ENCODE data around the gene EGFL8. TPM values are rescaled to one million over a fixed set of nuclear protein-coding genes. Genes with fewer than 3 reads are reported as not detected.

Gene EGFL8
- total and polyA plus RNA-seq, 9 of the 15 experiments (the other 6 are each of a cell fraction or from before 2014, with no cell fraction given) = 2.2 to 47.4 (median 14.2) TPM

- ChIA-PET CTCF (ENCODE audit: low intra/inter-chr PET ratio) (interaction anchor here (0.7 kb wide), 1 partner anchor 54 kb away, joined by 3 read pairs; no protein-coding TSS in a partner anchor), POLR2A (interaction anchor here (0.6 to 4.6 kb wide), 4 partner anchors 9 to 292 kb away, joined by 3 to 25 read pairs (median 6); partner anchors contain the start of genes FKBPL and TNXB)
- FAIRE-seq (no peak), ATAC-seq (no peak), DNase-seq (ENCODE audit: extremely low read depth in 1 of 4, low spot score in 3 of 4) (no peak)
- Histone ChIP-seq H4K20me1 (replicated peaks; ENCODE audit: control insufficient read depth, insufficient read depth, low read length) (no peaks in the 10 kb centered on the region), H3K4me2 (ENCODE audit: insufficient read depth, low read length) (no peak overlapping the region), H3K27me3 (ENCODE audit: control insufficient read depth in 2 of 2, insufficient read depth in 2 of 2, low read length in 2 of 2) (no peaks in the 10 kb centered on the region), H3K9me3 (replicated peaks; ENCODE audit: control insufficient read depth, insufficient read depth, low read depth, low read length) (no peaks in the 10 kb centered on the region), H3K9me1 (ENCODE audit: control insufficient read depth, insufficient read depth, low read length) (peaks cover 3% of the 10 kb centered on the region), H3K79me2 (ENCODE audit: control insufficient read depth, insufficient read depth, low read length) (no peaks in the 10 kb centered on the region), H3K9ac (ENCODE audit: insufficient read depth in 1 of 2, low read depth in 2 of 2, low read length in 2 of 2) (peak overlapping the region in 1 of 2 experiments; percentile 47; a peak in 1 of 4 replicates), H3K4me1 (replicated peaks in 1 of 2; ENCODE audit: control insufficient read depth in 2 of 2, insufficient read depth in 2 of 2, low read length in 2 of 2) (peaks cover 6 to 7% of the 10 kb centered on the region in 2 experiments; a peak in 4 of 5 replicates), H3K4me3 (no peak overlapping the region), H3K27ac (ENCODE audit: extremely low read depth, low read depth, low read length) (no peak overlapping the region), H2AFZ (ENCODE audit: low read depth, low read length) (no peak overlapping the region), H3K36me3 (ENCODE audit: control insufficient read depth, insufficient read depth, low read length) (peaks cover 85% of the 10 kb centered on the region)
- 92% methylated on average over 12 of the region's 12 CpGs for WGBS (ENCODE audit: insufficient coverage, low coverage, missing lambda C conversion rate)
- intact Hi-C loops (cut with micrococcal nuclease) = no loop called here
- in situ Hi-C loops (cut with MboI) = no loop called here
- TF ChIP-seq DDX20 (tag; IDR thresholded peaks at IDR 0.05; ENCODE audit: low read depth) (no peak), WHSC1 (IDR thresholded peaks at IDR 0.05; ENCODE audit: low read length) (no peak), GATAD2A (IDR thresholded peaks at IDR 0.05) (no peak), E2F6 (IDR thresholded peaks at IDR 0.05; ENCODE audit: borderline replicate concordance in 1 of 2, extremely low read depth in 1 of 2, insufficient read depth in 1 of 2, insufficient read length in 1 of 2, low read depth in 1 of 2, low read length in 1 of 2, poor library complexity in 1 of 2, severe bottlenecking in 1 of 2) (no peak), NEUROD1 (IDR thresholded peaks at IDR 0.05; ENCODE audit: borderline replicate concordance, low read depth, low read length, partially characterized antibody) (no peak), POU5F1 (IDR thresholded peaks at IDR 0.05; ENCODE audit: borderline replicate concordance, low read depth, low read length, partially characterized antibody) (no peak), HMG20B (CRISPR knock-in tag; IDR thresholded peaks at IDR 0.05) (no peak), ZNF695 (CRISPR knock-in tag; IDR thresholded peaks at IDR 0.05) (no peak)
- no TSS peak for BruUV-seq (replicated peaks)
Observed at GRCh38 chr6:32120573-32121059, 43.8 kb upstream of the EGFL8 start.

Measured in K562 (cell line).